ENCODE results near the gene ANKRD44.

Gene ANKRD44

GRCh38 chr2:197322143-197322542, 11.6 kb upstream of the ANKRD44 start:
- FAIRE-seq (no peak), DNase-seq (ENCODE audit: low spot score) (no peak)

GRCh38 chr2:197315371-197315770, 4.8 kb upstream of the ANKRD44 start:
- no peak for FAIRE-seq
- DNase-seq (ENCODE audit: low spot score), result no peak

- no peak for FAIRE-seq
- DNase-seq (ENCODE audit: low spot score), result no peak
Observed at GRCh38 chr2:197312186-197312585, 1.6 kb upstream of the ANKRD44 start.

GRCh38 chr2:197311421-197312033, 947 bp upstream of the ANKRD44 start:
- FAIRE-seq (no peak), DNase-seq (ENCODE audit: low spot score) (peak; percentile 9)

GRCh38 chr2:197310987-197311420, 424 bp upstream of the ANKRD44 start:
- no peak for FAIRE-seq

GRCh38 chr2:197309691-197310231, 819 bp downstream of the ANKRD44 start:
- FAIRE-seq (no peak), DNase-seq (ENCODE audit: low spot score) (peak; percentile 16)

More at GRCh38 chr2:197310987-197311420, 424 bp upstream of the ANKRD44 start:
- no peak for DNase-seq (ENCODE audit: low spot score)

GRCh38 chr2:197308996-197309690, 1.4 kb downstream of the ANKRD44 start:
- FAIRE-seq (no peak), DNase-seq (ENCODE audit: low spot score) (no peak)

- FAIRE-seq, result no peak
- no peak for DNase-seq (ENCODE audit: low spot score)
Observed at GRCh38 chr2:197308585-197308984, 2.0 kb downstream of the ANKRD44 start.

- DNase-seq (ENCODE audit: low spot score) (no peak), FAIRE-seq (no peak)
Observed at GRCh38 chr2:197307933-197308521, 2.6 kb downstream of the ANKRD44 start.

- DNase-seq (ENCODE audit: low spot score) (no peak), FAIRE-seq (no peak)
Observed at GRCh38 chr2:197307236-197307932, 3.2 kb downstream of the ANKRD44 start.

GRCh38 chr2:197306696-197307040, 3.9 kb downstream of the ANKRD44 start:
- FAIRE-seq, result no peak
- no peak for DNase-seq (ENCODE audit: low spot score)

GRCh38 chr2:197306024-197306695, 4.4 kb downstream of the ANKRD44 start:
- FAIRE-seq, result no peak
- DNase-seq (ENCODE audit: low spot score), result no peak

- FAIRE-seq (no peak), DNase-seq (ENCODE audit: low spot score) (no peak)
Observed at GRCh38 chr2:197304556-197305011, 6.0 kb downstream of the ANKRD44 start.

- DNase-seq (ENCODE audit: low spot score), result no peak
- FAIRE-seq, result no peak
Observed at GRCh38 chr2:197300139-197300538, 10.4 kb downstream of the ANKRD44 start.

GRCh38 chr2:197298609-197299008, 12.0 kb downstream of the ANKRD44 start:
- no peak for DNase-seq (ENCODE audit: low spot score)
- no peak for FAIRE-seq

GRCh38 chr2:197297772-197298318, 12.7 kb downstream of the ANKRD44 start:
- no peak for FAIRE-seq

GRCh38 chr2:197297266-197297665, 13.3 kb downstream of the ANKRD44 start:
- FAIRE-seq (no peak), DNase-seq (ENCODE audit: low spot score) (no peak)

More at GRCh38 chr2:197297772-197298318, 12.7 kb downstream of the ANKRD44 start:
- no peak for DNase-seq (ENCODE audit: low spot score)

GRCh38 chr2:197296835-197297234, 13.7 kb downstream of the ANKRD44 start:
- DNase-seq (ENCODE audit: low spot score) (no peak), FAIRE-seq (no peak)

GRCh38 chr2:197294260-197294659, 16.3 kb downstream of the ANKRD44 start:
- DNase-seq (ENCODE audit: low spot score) (no peak), FAIRE-seq (no peak)

- DNase-seq (ENCODE audit: low spot score), result no peak
- no peak for FAIRE-seq
Observed at GRCh38 chr2:197293252-197294007, 17.1 kb downstream of the ANKRD44 start.

All from urothelium cell line (cell line).